Ovary (tissue), 9 donors: ENCODE measurements around the gene MCM8. TPM values are rescaled to one million over a fixed set of nuclear protein-coding genes. Genes with fewer than 3 reads are reported as not detected.

Source experiments
- DNase-seq, 5 donors: peaks; one replicate each; pipeline ENCODE4 v3.0.0-alpha.2; 2019 to 2020
- H3K27ac ChIP-seq, 2 donors: fragments of 200-600 bp; one replicate each; pipeline versions ENCODE4 v1.5.1 to v1.8.0; 2019 to 2022
- H3K27me3 ChIP-seq: fragments of 200-600 bp; one replicate; pipeline ENCODE4 v1.8.0; 2022
- H3K36me3 ChIP-seq: fragments of 200-600 bp; sonication (generic); one replicate; pipeline ENCODE4 v1.5.1; 2019
- H3K4me1 ChIP-seq: one replicate; pipeline ENCODE4 v1.8.1; 2013; ENCODE audit warnings: mild to moderate bottlenecking, moderate library complexity; ENCODE audit not compliant: insufficient read depth
- H3K4me3 ChIP-seq: fragments of 200-600 bp; sonication (generic); one replicate; pipeline ENCODE4 v1.5.1; 2017
- H3K9me3 ChIP-seq, 2 donors: fragments of 200-600 bp in 1 of 2; sonication (generic) in 1 of 2; one replicate each; pipeline versions ENCODE4 v1.5.1 to v1.8.1; 2013 to 2019; ENCODE audit warnings: mild to moderate bottlenecking in 1 of 2, moderate library complexity in 1 of 2
- EP300 ChIP-seq: sonication (generic); formaldehyde crosslinking; IDR thresholded peaks from one replicate; pipeline ENCODE4 v1.6.1; 2017; ENCODE audit warnings: antibody characterized with exemption
- POLR2A ChIP-seq: fragments of 450-650 bp; IDR thresholded peaks from one replicate; pipeline ENCODE4 v1.6.1; 2017; ENCODE audit warnings: antibody characterized with exemption, mild to moderate bottlenecking, moderate library complexity
- WGBS, 3 donors: extraction: QIAGEN DNeasy Blood & Tissue Kit in 1 of 3; methylation state at CpG; one replicate each; pipeline versions ENCODE4 v1.1.5 to v1.1.7; 2013 to 2017; 5-methylcytosine and 5-hydroxymethylcytosine counted together
- intact Hi-C, 4 donors: fragments of 100-400 bp; cut with DNase I; formaldehyde crosslinking; loops; one replicate each; pipeline versions ENCODE4 v1.11.0 to v1.15.1; 2022 to 2023
- polyA plus RNA-seq, 2 donors: library from polyadenylated mRNA; stranded (reverse); fragments of 200-250 nt in 1 of 2; fragments of 350-450 nt in 1 of 2; fragmentation: Illumina TruSeq in 1 of 2; extraction: RNeasy Lipid Tissue Mini Kit (QIAGEN cat#74804) in 1 of 2; gene quantifications; one replicate each; pipeline ENCODE4 v1.2.3, GENCODE V29; 2013 to 2014
- total RNA-seq, 7 donors: library from RNA; depleted of rRNA in 2 of 7; stranded (reverse); fragments of >200 nt in 2 of 7; fragmentation: NEBNext Ultra II Directional in 3 of 7; extraction: Animal tissue kit (Norgen Biotek cat#: 25700) in 3 of 7; gene quantifications; one replicate each; pipeline versions ENCODE4 v1.1.0 to v1.2.4, GENCODE V29; 2016 to 2023
- TF ChIP-seq, protein P1 (sequence below), 3 donors: fragments of 450-650 bp in 2 of 3; fragments of 200-600 bp in 1 of 3; IDR thresholded peaks; one replicate each; pipeline versions ENCODE4 v1.5.1 to v1.8.0; 2016 to 2022; ENCODE audit warnings: antibody characterized with exemption in 3 of 3, mild to moderate bottlenecking in 1 of 3
- donor health status: DM: no; HTN: no; CAD: no; lungs with moderate emphysema.
- donor health status: DM: no; HTN: no; CAD: no.
- donor health status: Bipolar disorder and iron deficiency.
- donor health status: DM: yes; HTN: yes; CAD: no.
- donor health status: DM: no; HTN: no; CAD: no.
- donor health status: DM: yes; HTN: yes; CAD: no.

MCM8 gene
- total and polyA plus RNA-seq, 9 donors = 2.3 to 4.9 (median 3.6) TPM

DNA sequence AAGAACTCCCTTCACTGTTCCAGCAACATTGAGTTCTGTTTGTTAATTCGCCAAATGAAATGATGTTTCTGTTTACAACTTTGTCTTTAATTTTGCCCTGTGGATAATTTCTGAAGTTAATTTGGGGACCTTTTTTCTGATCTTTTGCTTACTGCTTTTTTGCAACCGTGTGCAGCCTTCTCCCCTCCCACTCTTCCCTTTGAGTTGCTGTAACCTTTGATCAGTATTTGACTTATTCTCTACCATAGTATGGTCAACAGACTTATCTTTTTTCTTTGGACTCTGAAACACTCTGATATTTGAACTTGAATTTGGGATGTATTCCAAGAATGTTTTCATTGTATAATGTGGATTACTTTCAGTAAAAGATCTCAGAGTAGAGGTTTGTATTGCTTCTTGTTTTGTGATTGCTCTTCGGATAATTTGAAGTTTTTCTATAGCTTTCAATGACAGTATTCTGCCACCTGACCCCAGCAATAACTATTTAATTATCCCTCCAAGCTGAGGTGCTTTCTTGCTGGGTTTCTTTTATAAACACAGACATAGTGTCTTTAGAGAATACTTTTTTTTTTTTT is 57.2 kb downstream of the MCM8 start:
- Histone ChIP-seq H3K4me1 (peaks cover 4% of the 10 kb centered on the region), H3K27ac (no peak overlapping the region), H3K9me3 (no peaks in the 10 kb centered on the region), H3K36me3 (no peaks in the 10 kb centered on the region), H3K27me3 (no peaks in the 10 kb centered on the region), H3K4me3 (peak overlapping the region; percentile 90)
- WGBS, 3 donors = 10 to 20% (median 16%) methylated on average over 3 of the region's 3 CpGs
- DNase-seq = no peak
- TF ChIP-seq, protein P1, sequence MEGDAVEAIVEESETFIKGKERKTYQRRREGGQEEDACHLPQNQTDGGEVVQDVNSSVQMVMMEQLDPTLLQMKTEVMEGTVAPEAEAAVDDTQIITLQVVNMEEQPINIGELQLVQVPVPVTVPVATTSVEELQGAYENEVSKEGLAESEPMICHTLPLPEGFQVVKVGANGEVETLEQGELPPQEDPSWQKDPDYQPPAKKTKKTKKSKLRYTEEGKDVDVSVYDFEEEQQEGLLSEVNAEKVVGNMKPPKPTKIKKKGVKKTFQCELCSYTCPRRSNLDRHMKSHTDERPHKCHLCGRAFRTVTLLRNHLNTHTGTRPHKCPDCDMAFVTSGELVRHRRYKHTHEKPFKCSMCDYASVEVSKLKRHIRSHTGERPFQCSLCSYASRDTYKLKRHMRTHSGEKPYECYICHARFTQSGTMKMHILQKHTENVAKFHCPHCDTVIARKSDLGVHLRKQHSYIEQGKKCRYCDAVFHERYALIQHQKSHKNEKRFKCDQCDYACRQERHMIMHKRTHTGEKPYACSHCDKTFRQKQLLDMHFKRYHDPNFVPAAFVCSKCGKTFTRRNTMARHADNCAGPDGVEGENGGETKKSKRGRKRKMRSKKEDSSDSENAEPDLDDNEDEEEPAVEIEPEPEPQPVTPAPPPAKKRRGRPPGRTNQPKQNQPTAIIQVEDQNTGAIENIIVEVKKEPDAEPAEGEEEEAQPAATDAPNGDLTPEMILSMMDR (IDR thresholded peaks at IDR 0.05) = no peak
- TF ChIP-seq EP300 (no peak), POLR2A (no peak)
- intact Hi-C loops = no loop called here

DNA sequence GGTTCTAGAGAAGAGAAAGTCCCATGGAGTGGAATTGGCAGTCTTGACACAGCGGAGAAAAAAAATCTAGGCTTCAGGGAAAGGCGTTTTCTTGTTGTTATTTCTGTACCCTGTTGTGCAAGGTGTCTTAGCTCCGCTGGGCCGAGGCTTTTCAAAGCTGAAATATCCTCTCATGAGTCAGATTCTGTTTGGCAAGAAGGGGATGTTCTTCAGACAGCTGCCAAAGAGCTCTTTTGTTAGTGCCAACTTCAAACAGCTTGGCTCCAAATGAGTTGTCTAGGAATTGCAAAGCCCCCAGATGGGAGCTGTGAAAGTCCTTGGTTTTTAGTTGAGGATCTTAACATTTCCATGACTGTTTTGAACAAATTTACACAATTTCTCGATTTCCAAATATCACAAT is 57.8 kb downstream of the MCM8 start:
- H3K9me3 ChIP-seq = no peaks in the 10 kb centered on the region
- H3K4me1 ChIP-seq = peaks cover 5% of the 10 kb centered on the region
- peak overlapping the region; percentile 3 for H3K4me3 ChIP-seq
- H3K27ac ChIP-seq = no peak overlapping the region
- intact Hi-C loops = no loop called here
- DNase-seq = peak; percentile 47 to 74 (median 58)
- H3K27me3 ChIP-seq = no peaks in the 10 kb centered on the region
- TF ChIP-seq, protein P1 (IDR thresholded peaks at IDR 0.05) = no peak
- peak; percentile 49 for TF ChIP-seq EP300
- WGBS, 3 donors = 8 to 16% (median 10%) methylated on average over 5 of the region's 5 CpGs
- no peaks in the 10 kb centered on the region for H3K36me3 ChIP-seq

DNA sequence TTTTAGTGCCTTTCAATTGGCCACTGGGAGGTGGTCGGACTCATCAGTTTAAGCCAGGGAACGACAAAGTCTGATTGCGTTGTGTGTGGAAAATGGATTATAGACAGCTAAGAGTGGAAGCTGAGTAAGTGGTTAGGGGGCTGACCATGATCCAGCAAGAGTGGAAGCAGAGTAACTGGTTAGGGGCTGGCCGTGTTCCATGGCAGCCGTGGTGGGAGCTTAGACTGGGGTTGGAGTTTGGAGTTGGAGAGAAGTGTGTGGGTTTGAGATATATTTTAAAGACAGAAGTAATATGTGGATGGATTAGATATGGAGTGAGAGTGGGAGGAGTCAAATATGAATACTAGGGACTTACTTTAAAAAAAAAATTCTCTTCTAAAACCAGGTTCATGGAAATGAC is 61.7 kb downstream of the MCM8 start:
- no peak overlapping the region for H3K4me3 ChIP-seq
- no peak for TF ChIP-seq POLR2A
- TF ChIP-seq, protein P1 (IDR thresholded peaks at IDR 0.05) = no peak
- TF ChIP-seq EP300 = no peak
- H3K27me3 ChIP-seq = no peaks in the 10 kb centered on the region
- peaks cover 3% of the 10 kb centered on the region for H3K4me1 ChIP-seq
- intact Hi-C loops = no loop called here
- no peaks in the 10 kb centered on the region for H3K36me3 ChIP-seq
- no peak overlapping the region for H3K27ac ChIP-seq
- no peak for DNase-seq
- H3K9me3 ChIP-seq = no peaks in the 10 kb centered on the region
- WGBS, 3 donors = 94 to 96% (median 94%) methylated on average over 5 of the region's 5 CpGs

DNA sequence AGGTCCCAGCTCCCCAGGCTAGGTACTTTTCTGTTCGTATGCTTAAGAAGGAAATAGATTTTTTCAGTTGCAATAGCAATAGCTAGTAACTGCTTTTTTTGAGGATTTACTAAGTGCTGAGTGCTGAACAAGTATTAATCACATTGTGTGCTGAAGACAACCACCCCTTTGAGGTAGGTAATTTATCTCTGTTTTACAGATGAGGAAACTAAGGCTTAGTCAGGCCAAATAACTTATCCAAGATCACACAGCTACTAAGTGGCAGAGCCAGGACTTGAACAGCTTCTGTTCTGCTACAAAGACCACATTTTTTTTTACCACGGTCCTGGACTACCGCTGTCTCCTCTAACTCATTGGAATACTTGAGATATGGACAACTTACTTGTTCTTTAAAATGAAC is 63.6 kb downstream of the MCM8 start:
- Histone ChIP-seq H3K4me3 (no peak overlapping the region), H3K4me1 (peaks cover 4% of the 10 kb centered on the region), H3K9me3 (no peaks in the 10 kb centered on the region), H3K27ac (no peak overlapping the region), H3K27me3 (no peaks in the 10 kb centered on the region), H3K36me3 (no peaks in the 10 kb centered on the region)
- intact Hi-C loops = no loop called here
- no peak for TF ChIP-seq EP300
- no peak for TF ChIP-seq POLR2A
- TF ChIP-seq, protein P1 (IDR thresholded peaks at IDR 0.05) = no peak
- WGBS, 3 donors = 76 to 81% (median 79%) methylated on average over 3 of the region's 3 CpGs
- DNase-seq = no peak
